Measurements from ENCODE around the gene CROT. TPM values are rescaled to one million over a fixed set of nuclear protein-coding genes. Genes with fewer than 3 reads are reported as not detected.

The CROT gene
- total RNA-seq, 1 donor from 2014 or later: 8.8 TPM

GRCh38 chr7:87325576-87326370, 19.7 kb upstream of the CROT start:
- H3K9me3 ChIP-seq (replicated peaks): peaks cover 91% of the 10 kb centered on the region
- H3K36me3 ChIP-seq: peaks cover 75% of the 10 kb centered on the region
- DNase-seq: no peak
- no peaks in the 10 kb centered on the region for H3K4me1 ChIP-seq
- H3K27ac ChIP-seq (replicated peaks): no peak overlapping the region
- intact Hi-C loops (cut with micrococcal nuclease): no loop called here
- TF ChIP-seq CTCF (IDR thresholded peaks at IDR 0.05; ENCODE audit: borderline replicate concordance): no peak
- H3K27me3 ChIP-seq (ENCODE audit: low read depth): no peaks in the 10 kb centered on the region
- H3K4me3 ChIP-seq: no peak overlapping the region

- Histone ChIP-seq H3K4me1 (no peaks in the 10 kb centered on the region), H3K9me3 (replicated peaks) (peaks cover 68% of the 10 kb centered on the region), H3K4me3 (no peak overlapping the region), H3K27ac (replicated peaks) (no peak overlapping the region), H3K36me3 (peaks cover 69% of the 10 kb centered on the region), H3K27me3 (ENCODE audit: low read depth) (no peaks in the 10 kb centered on the region)
- intact Hi-C loops (cut with micrococcal nuclease): no loop called here
- TF ChIP-seq CTCF (IDR thresholded peaks at IDR 0.05; ENCODE audit: borderline replicate concordance): no peak
- no peak for DNase-seq
Observed at GRCh38 chr7:87328281-87328680, 17.2 kb upstream of the CROT start.

- no peak overlapping the region for H3K4me3 ChIP-seq
- H3K36me3 ChIP-seq: peaks cover 49% of the 10 kb centered on the region
- no peaks in the 10 kb centered on the region for H3K4me1 ChIP-seq
- intact Hi-C loops (cut with micrococcal nuclease): no loop called here
- no peaks in the 10 kb centered on the region for H3K27me3 ChIP-seq (ENCODE audit: low read depth)
- H3K9me3 ChIP-seq (replicated peaks): peaks cover 54% of the 10 kb centered on the region
- DNase-seq: no peak
- no peak for TF ChIP-seq CTCF (IDR thresholded peaks at IDR 0.05; ENCODE audit: borderline replicate concordance)
- no peak overlapping the region for H3K27ac ChIP-seq (replicated peaks)
Observed at GRCh38 chr7:87330316-87330715, 15.1 kb upstream of the CROT start.

GRCh38 chr7:87330942-87331341, 14.5 kb upstream of the CROT start:
- Histone ChIP-seq H3K4me3 (no peak overlapping the region), H3K9me3 (replicated peaks) (peaks cover 48% of the 10 kb centered on the region), H3K27me3 (ENCODE audit: low read depth) (no peaks in the 10 kb centered on the region), H3K36me3 (peaks cover 44% of the 10 kb centered on the region), H3K4me1 (no peaks in the 10 kb centered on the region), H3K27ac (replicated peaks) (no peak overlapping the region)
- no peak for DNase-seq
- no peak for TF ChIP-seq CTCF (IDR thresholded peaks at IDR 0.05; ENCODE audit: borderline replicate concordance)
- intact Hi-C loops (cut with micrococcal nuclease): no loop called here

GRCh38 chr7:87331687-87332252, 13.7 kb upstream of the CROT start:
- intact Hi-C loops (cut with micrococcal nuclease): no loop called here
- Histone ChIP-seq H3K9me3 (replicated peaks) (peaks cover 40% of the 10 kb centered on the region), H3K27me3 (ENCODE audit: low read depth) (no peaks in the 10 kb centered on the region), H3K36me3 (peaks cover 43% of the 10 kb centered on the region), H3K4me1 (no peaks in the 10 kb centered on the region), H3K27ac (replicated peaks) (no peak overlapping the region), H3K4me3 (no peak overlapping the region)
- DNase-seq: no peak
- no peak for TF ChIP-seq CTCF (IDR thresholded peaks at IDR 0.05; ENCODE audit: borderline replicate concordance)

Measured in left ventricle myocardium inferior (tissue), 1 donor.